H9 (cell line): ENCODE results near the gene IRF2BP1. TPM values are rescaled to one million over a fixed set of nuclear protein-coding genes. Genes with fewer than 3 reads are reported as not detected.

Source experiments
- DNase-seq: peaks from one replicate; pipeline ENCODE4 v3.0.0-alpha.2; 2017
- H2AFZ ChIP-seq: one replicate; pipeline ENCODE4 v1.6.1; 2013; ENCODE audit warnings: mild to moderate bottlenecking, low read length, control low read depth, moderate library complexity
- H2AK5ac ChIP-seq: 2 replicates; pipeline ENCODE4 v1.6.1; 2013; ENCODE audit warnings: low read length, control low read depth, mixed read lengths; ENCODE audit not compliant: insufficient read length
- H2BK120ac ChIP-seq: one replicate; pipeline ENCODE4 v1.6.1; 2013; ENCODE audit warnings: low read depth, mild to moderate bottlenecking, low read length, control low read depth, inconsistent platforms; ENCODE audit not compliant: poor library complexity, severe bottlenecking
- H2BK12ac ChIP-seq: 2 replicates; pipeline ENCODE4 v1.6.1; 2013; ENCODE audit warnings: low read length, control low read depth, mixed read lengths, low read depth; ENCODE audit not compliant: insufficient read length
- H2BK15ac ChIP-seq: 2 replicates; pipeline ENCODE4 v1.6.1; 2013; ENCODE audit warnings: low read depth, low read length, control low read depth
- H2BK20ac ChIP-seq: one replicate; pipeline ENCODE4 v1.6.1; 2013; ENCODE audit warnings: low read depth, mild to moderate bottlenecking, low read length, control low read depth, inconsistent platforms; ENCODE audit not compliant: poor library complexity, severe bottlenecking
- H2BK5ac ChIP-seq: 2 replicates; pipeline ENCODE4 v1.6.1; 2013; ENCODE audit warnings: low read length, control low read depth, mixed read lengths; ENCODE audit not compliant: insufficient read length
- H3K14ac ChIP-seq: 2 replicates; pipeline ENCODE4 v1.6.1; 2013; ENCODE audit warnings: low read length, control low read depth; ENCODE audit not compliant: insufficient read depth
- H3K18ac ChIP-seq: 2 replicates; pipeline ENCODE4 v1.6.1; 2013; ENCODE audit warnings: low read depth, mild to moderate bottlenecking, mixed read lengths, low read length, control low read depth; ENCODE audit not compliant: insufficient read length
- H3K23ac ChIP-seq: 2 replicates; pipeline ENCODE4 v1.6.1; 2013; ENCODE audit warnings: low read length, control low read depth, mixed read lengths, low read depth; ENCODE audit not compliant: insufficient read length
- H3K23me2 ChIP-seq: 2 replicates; pipeline ENCODE4 v1.6.1; 2013; ENCODE audit warnings: low read depth, mild to moderate bottlenecking, mixed read lengths, low read length, control low read depth; ENCODE audit not compliant: insufficient read length, poor library complexity, severe bottlenecking
- H3K27ac ChIP-seq: 2 replicates; pipeline ENCODE4 v1.5.1; 2013; ENCODE audit warnings: low read length, control low read depth, mixed read lengths, low read depth; ENCODE audit not compliant: insufficient read length
- H3K27me3 ChIP-seq: 2 replicates; pipeline ENCODE4 v1.6.1; 2013; ENCODE audit warnings: low read length, control low read depth, inconsistent platforms; ENCODE audit not compliant: insufficient read depth
- H3K4ac ChIP-seq: 2 replicates; pipeline ENCODE4 v1.6.1; 2013; ENCODE audit warnings: low read depth, mild to moderate bottlenecking, control low read depth, inconsistent platforms, low read length, moderate library complexity
- H3K4me1 ChIP-seq: 2 replicates; pipeline ENCODE4 v1.6.1; 2013; ENCODE audit warnings: low read length, control low read depth, inconsistent platforms; ENCODE audit not compliant: insufficient read depth
- H3K4me2 ChIP-seq: 2 replicates; pipeline ENCODE4 v1.6.1; 2013; ENCODE audit warnings: low read length, control low read depth, mixed read lengths; ENCODE audit not compliant: insufficient read length, insufficient read depth
- H3K56ac ChIP-seq: 2 replicates; pipeline ENCODE4 v1.6.1; 2013; ENCODE audit warnings: low read depth, mild to moderate bottlenecking, mixed read lengths, low read length, control low read depth; ENCODE audit not compliant: insufficient read length
- H3K79me1 ChIP-seq: 2 replicates; pipeline ENCODE4 v1.6.1; 2013; ENCODE audit warnings: low read depth, mild to moderate bottlenecking, moderate library complexity, low read length, control low read depth, inconsistent platforms; ENCODE audit not compliant: insufficient read depth, poor library complexity, severe bottlenecking
- H3K79me2 ChIP-seq: 2 replicates; pipeline ENCODE4 v1.6.1; 2013; ENCODE audit warnings: low read length, control low read depth, inconsistent platforms; ENCODE audit not compliant: insufficient read depth
- H3K9ac ChIP-seq: 2 replicates; pipeline ENCODE4 v1.6.1; 2013; ENCODE audit warnings: low read length, control low read depth, mixed read lengths; ENCODE audit not compliant: insufficient read length; ENCODE audit errors: extremely low read depth
- H3K9me3 ChIP-seq: one replicate; pipeline ENCODE4 v1.6.1; 2013; ENCODE audit warnings: low read depth, low read length, inconsistent platforms; ENCODE audit not compliant: control insufficient read depth
- H3T11ph ChIP-seq: one replicate; pipeline ENCODE4 v1.6.1; 2013; ENCODE audit warnings: mild to moderate bottlenecking, low read length, control low read depth, inconsistent platforms
- H4K20me1 ChIP-seq: one replicate; pipeline ENCODE4 v1.6.1; 2013; ENCODE audit not compliant: control insufficient read depth, insufficient read length, insufficient read depth
- H4K5ac ChIP-seq: 2 replicates; pipeline ENCODE4 v1.6.1; 2013; ENCODE audit warnings: low read depth, mild to moderate bottlenecking, mixed read lengths, low read length, control low read depth; ENCODE audit not compliant: insufficient read length
- H4K8ac ChIP-seq: replicated peaks from 2 replicates; pipeline ENCODE4 v1.6.1; 2013; ENCODE audit warnings: low read length, control low read depth, mixed read lengths, low read depth; ENCODE audit not compliant: insufficient read length
- H4K91ac ChIP-seq: 2 replicates; pipeline ENCODE4 v1.6.1; 2013; ENCODE audit warnings: low read depth, mild to moderate bottlenecking, moderate library complexity, mixed read lengths, low read length, control low read depth; ENCODE audit not compliant: insufficient read length
- H3K27ac Mint-ChIP-seq, 3 experiments: 2 replicates in 2 of 3; 3 replicates in 1 of 3; pipeline ENCODE4 v1.8.0; 2020 to 2021; ENCODE audit warnings: mixed read lengths in 3 of 3, mild to moderate bottlenecking in 1 of 3, moderate library complexity in 1 of 3
- H3K27me3 Mint-ChIP-seq: 2 replicates; pipeline ENCODE4 v1.8.0; 2021; ENCODE audit warnings: low read depth, mild to moderate bottlenecking, moderate library complexity, mixed read lengths
- H3K36me3 Mint-ChIP-seq, 3 experiments: 2 replicates in 2 of 3; 3 replicates in 1 of 3; pipeline ENCODE4 v1.8.0; 2020 to 2021; ENCODE audit warnings: low read depth in 3 of 3, mixed read lengths in 3 of 3; ENCODE audit not compliant: insufficient read depth in 1 of 3
- H3K4me1 Mint-ChIP-seq, 2 experiments: 2 replicates each; pipeline ENCODE4 v1.8.0; 2020; ENCODE audit warnings: mixed read lengths in 2 of 2
- H3K4me3 Mint-ChIP-seq, 2 experiments: 2 replicates in 1 of 2; 3 replicates in 1 of 2; pipeline ENCODE4 v1.8.0; 2020 to 2021; ENCODE audit warnings: mild to moderate bottlenecking in 2 of 2, mixed read lengths in 2 of 2, moderate library complexity in 1 of 2
- H3K9me3 Mint-ChIP-seq, 2 experiments: 2 replicates in 1 of 2; 3 replicates in 1 of 2; pipeline ENCODE4 v1.8.0; 2020; ENCODE audit warnings: mild to moderate bottlenecking in 2 of 2, mixed read lengths in 2 of 2, moderate library complexity in 1 of 2
- WGBS: extraction: QIAGEN DNeasy Blood & Tissue Kit; methylation state at CpG from one replicate; pipeline ENCODE4 v1.1.7; 2013; ENCODE audit warnings: missing lambda C conversion rate, low lambda C conversion rate, mixed read lengths; ENCODE audit not compliant: insufficient read length; ENCODE audit errors: extremely low coverage; 5-methylcytosine and 5-hydroxymethylcytosine counted together
- total RNA-seq: library from RNA; stranded (reverse); gene quantifications from 2 replicates; pipeline ENCODE4 v1.2.1, GENCODE V29; 2021
- TF ChIP-seq, protein P1 (sequence below): fragments of 200-600 bp; sonication (generic); conservative IDR thresholded peaks from 3 replicates; pipeline ENCODE4 v1.8.0; 2021; ENCODE audit warnings: antibody characterized with exemption, mild to moderate bottlenecking

IRF2BP1 gene
- total RNA-seq, 1 experiment from 2014 or later: 28.2 TPM

DNA sequence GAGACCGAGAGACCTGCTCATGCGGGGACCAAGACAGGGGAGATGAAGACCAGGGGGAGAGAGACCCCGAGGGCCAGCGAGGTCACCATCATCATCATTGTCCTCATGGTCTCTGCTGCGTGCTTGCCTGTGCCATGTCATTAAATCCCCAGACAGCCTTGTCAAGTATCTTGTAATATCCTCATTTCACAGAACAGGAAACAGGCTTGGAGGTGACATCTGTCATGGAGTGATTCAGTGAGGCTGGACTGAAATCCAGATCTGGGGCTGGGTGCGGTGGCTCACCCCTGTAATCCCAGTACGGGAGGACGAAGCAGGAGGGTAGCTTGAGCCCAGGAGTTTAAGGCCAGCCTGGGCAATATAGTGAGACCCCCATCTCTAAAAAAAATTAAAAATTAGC lies 34.5 kb upstream of the IRF2BP1 start:
- H3K79me2 ChIP-seq: no peaks in the 10 kb centered on the region
- TF ChIP-seq, protein P1, sequence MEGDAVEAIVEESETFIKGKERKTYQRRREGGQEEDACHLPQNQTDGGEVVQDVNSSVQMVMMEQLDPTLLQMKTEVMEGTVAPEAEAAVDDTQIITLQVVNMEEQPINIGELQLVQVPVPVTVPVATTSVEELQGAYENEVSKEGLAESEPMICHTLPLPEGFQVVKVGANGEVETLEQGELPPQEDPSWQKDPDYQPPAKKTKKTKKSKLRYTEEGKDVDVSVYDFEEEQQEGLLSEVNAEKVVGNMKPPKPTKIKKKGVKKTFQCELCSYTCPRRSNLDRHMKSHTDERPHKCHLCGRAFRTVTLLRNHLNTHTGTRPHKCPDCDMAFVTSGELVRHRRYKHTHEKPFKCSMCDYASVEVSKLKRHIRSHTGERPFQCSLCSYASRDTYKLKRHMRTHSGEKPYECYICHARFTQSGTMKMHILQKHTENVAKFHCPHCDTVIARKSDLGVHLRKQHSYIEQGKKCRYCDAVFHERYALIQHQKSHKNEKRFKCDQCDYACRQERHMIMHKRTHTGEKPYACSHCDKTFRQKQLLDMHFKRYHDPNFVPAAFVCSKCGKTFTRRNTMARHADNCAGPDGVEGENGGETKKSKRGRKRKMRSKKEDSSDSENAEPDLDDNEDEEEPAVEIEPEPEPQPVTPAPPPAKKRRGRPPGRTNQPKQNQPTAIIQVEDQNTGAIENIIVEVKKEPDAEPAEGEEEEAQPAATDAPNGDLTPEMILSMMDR: no peak
- H2BK5ac ChIP-seq: no peak overlapping the region
- H4K20me1 ChIP-seq: no peaks in the 10 kb centered on the region
- no peaks in the 10 kb centered on the region for H3K9me3 ChIP-seq
- no peak overlapping the region for H3K18ac ChIP-seq
- no peak overlapping the region for H3K9ac ChIP-seq
- no peaks in the 10 kb centered on the region for H3K9me3 Mint-ChIP-seq
- H3K23me2 ChIP-seq: no peaks in the 10 kb centered on the region
- no peak overlapping the region for H3K23ac ChIP-seq
- no peak overlapping the region for H2AK5ac ChIP-seq
- no peak overlapping the region for H3K4ac ChIP-seq
- no peaks in the 10 kb centered on the region for H3K27me3 ChIP-seq
- H3K27ac Mint-ChIP-seq: peak overlapping the region in 1 of 3 experiments; percentile 80; a peak in 2 of 7 replicates
- H3K79me1 ChIP-seq: no peaks in the 10 kb centered on the region
- no peak overlapping the region for H4K91ac ChIP-seq
- peaks cover 5 to 15% of the 10 kb centered on the region in 2 experiments; a peak in 3 of 4 replicates for H3K4me1 Mint-ChIP-seq
- H3K4me1 ChIP-seq: no peaks in the 10 kb centered on the region
- no peak overlapping the region for H3K4me3 Mint-ChIP-seq
- H3K27ac ChIP-seq: no peak overlapping the region
- peaks cover 16% of the 10 kb centered on the region; the same call in 1 of the 2 replicates for H3K27me3 Mint-ChIP-seq
- H3K4me2 ChIP-seq: no peak overlapping the region
- no peak overlapping the region for H4K5ac ChIP-seq
- H3K14ac ChIP-seq: no peak overlapping the region
- H2BK120ac ChIP-seq: no peak overlapping the region
- no peak overlapping the region for H3T11ph ChIP-seq
- H4K8ac ChIP-seq: no peak overlapping the region
- no peak overlapping the region for H2AFZ ChIP-seq
- H2BK12ac ChIP-seq: no peak overlapping the region
- H2BK20ac ChIP-seq: no peak overlapping the region
- DNase-seq: no peak
- no peaks in the 10 kb centered on the region for H3K36me3 Mint-ChIP-seq
- no peak overlapping the region for H3K56ac ChIP-seq
- no peak overlapping the region for H2BK15ac ChIP-seq
- WGBS: no CpG with 5 or more reads among the region's 8 CpGs
